Stimulated activated naive CD8-positive, alpha-beta T cell treated with anti-CD3 and anti-CD28 coated beads, Interleukin-15, amount 100 ng/mL, for 72 hours (primary cell): ENCODE measurements around the gene SVIL.
"Not testable (repeated sequence)": the region's sequence is repeated elsewhere in the genome, so short reads cannot be mapped to it uniquely, and the experiment has no call there.

Experiments used
- ATAC-seq: fragments of 150-1000 bp; cut with Tn5 transposase; 2 replicates; pipeline ENCODE4 v1.10.0; 2021; ENCODE audit warnings: mild to moderate bottlenecking, moderate library complexity
- DNase-seq, 2 donors: peaks; one replicate each; pipeline ENCODE4 v3.0.0; 2021 to 2022
- H3K27ac Mint-ChIP-seq, 2 donors: one replicate each; pipeline ENCODE4 v1.8.0; 2022; ENCODE audit warnings: mild to moderate bottlenecking in 2 of 2, mixed read lengths in 2 of 2, moderate library complexity in 2 of 2
- H3K27me3 Mint-ChIP-seq: one replicate; pipeline ENCODE4 v1.8.0; 2022; ENCODE audit warnings: mixed read lengths
- H3K4me1 Mint-ChIP-seq: one replicate; pipeline ENCODE4 v1.8.0; 2022; ENCODE audit warnings: mild to moderate bottlenecking, mixed read lengths
- H3K4me3 Mint-ChIP-seq, 2 donors: one replicate each; pipeline ENCODE4 v1.8.0; 2022; ENCODE audit warnings: mild to moderate bottlenecking in 2 of 2, mixed read lengths in 2 of 2, moderate library complexity in 1 of 2
- H3K9me3 Mint-ChIP-seq, 2 donors: one replicate each; pipeline ENCODE4 v1.8.0; 2022; ENCODE audit warnings: mixed read lengths in 2 of 2

SVIL gene

DNA sequence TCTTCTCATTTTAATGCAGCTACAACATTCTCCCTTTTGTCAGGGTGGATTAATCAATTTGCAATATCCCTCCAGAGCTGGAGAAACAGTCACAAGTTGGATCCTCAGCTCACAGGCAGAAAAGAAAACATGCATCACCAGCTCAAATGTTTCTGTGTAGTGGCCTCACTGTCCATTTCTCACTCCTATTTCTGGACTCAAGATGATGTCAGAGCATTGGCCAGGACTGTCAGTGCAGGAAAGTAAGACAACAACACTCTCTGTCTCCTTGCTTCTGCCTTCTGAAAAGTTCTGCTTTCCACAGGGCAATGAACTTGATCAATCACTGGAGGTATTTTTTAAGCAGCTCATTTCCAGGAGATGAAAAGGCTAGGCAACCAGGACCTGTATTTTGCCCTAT, 8.2 kb upstream of the SVIL start:
- Mint-ChIP-seq H3K4me3 (no peak overlapping the region), H3K27ac (peak overlapping the region in 1 of 2 donors; percentile 50)

DNA sequence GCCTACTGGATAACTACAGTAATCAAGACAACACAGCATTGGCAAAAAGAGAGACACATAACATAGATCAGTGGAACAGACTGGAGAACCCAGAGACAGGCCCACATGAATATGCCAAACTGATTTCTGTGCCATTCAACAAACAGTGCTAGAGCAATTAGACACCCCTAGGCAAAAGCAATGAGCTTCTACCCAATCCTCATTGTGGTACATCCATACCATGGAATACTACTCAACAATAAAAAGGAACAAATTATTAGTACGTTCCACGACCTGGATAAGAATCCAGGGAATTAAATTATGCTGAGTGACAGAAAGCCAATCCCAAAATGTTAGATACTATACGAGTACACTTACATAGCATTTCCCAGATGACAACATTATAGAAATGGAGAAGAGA, 2.8 kb upstream of the SVIL start:
- Mint-ChIP-seq H3K4me3 (no peak overlapping the region), H3K4me1 (peaks cover 38% of the 10 kb centered on the region), H3K27me3 (no peaks in the 10 kb centered on the region), H3K9me3 (no peaks in the 10 kb centered on the region), H3K27ac (peak overlapping the region in 1 of 2 donors; percentile 57)
- no peak for DNase-seq
- ATAC-seq, result no peak

More for the DNA sequence above, 8.2 kb upstream of the SVIL start:
- Mint-ChIP-seq H3K9me3 (no peaks in the 10 kb centered on the region), H3K4me1 (peaks cover 21% of the 10 kb centered on the region), H3K27me3 (no peaks in the 10 kb centered on the region)
- no peak for DNase-seq
- no peak for ATAC-seq

DNA sequence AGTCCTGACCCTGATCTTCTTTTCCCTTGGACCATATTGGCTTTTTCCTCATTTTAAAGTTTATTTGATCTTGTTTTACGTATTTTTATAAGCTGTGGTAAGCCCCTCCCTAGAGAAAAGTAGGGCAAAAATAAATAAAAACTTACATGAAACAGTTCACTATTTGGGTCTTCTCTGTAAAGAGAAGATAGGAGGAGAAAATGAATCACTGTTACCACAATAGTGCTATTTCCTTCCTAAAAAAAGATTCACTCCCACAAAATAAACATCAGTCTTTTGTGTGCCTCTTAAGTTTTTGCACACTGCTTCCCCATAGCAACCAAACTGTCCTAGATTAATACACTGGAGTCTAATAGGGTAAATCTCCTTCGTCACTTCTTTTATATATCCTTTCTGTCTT, 1.4 kb upstream of the SVIL start:
- H3K4me1 Mint-ChIP-seq, result peaks cover 42% of the 10 kb centered on the region
- ATAC-seq (peak; percentile 33), DNase-seq (no peak)
- H3K27ac Mint-ChIP-seq, result peak overlapping the region in 1 of 2 donors; percentile 40
- no peaks in the 10 kb centered on the region for H3K27me3 Mint-ChIP-seq
- peak overlapping the region; percentile 53 to 62 for H3K4me3 Mint-ChIP-seq
- no peaks in the 10 kb centered on the region for H3K9me3 Mint-ChIP-seq

DNA sequence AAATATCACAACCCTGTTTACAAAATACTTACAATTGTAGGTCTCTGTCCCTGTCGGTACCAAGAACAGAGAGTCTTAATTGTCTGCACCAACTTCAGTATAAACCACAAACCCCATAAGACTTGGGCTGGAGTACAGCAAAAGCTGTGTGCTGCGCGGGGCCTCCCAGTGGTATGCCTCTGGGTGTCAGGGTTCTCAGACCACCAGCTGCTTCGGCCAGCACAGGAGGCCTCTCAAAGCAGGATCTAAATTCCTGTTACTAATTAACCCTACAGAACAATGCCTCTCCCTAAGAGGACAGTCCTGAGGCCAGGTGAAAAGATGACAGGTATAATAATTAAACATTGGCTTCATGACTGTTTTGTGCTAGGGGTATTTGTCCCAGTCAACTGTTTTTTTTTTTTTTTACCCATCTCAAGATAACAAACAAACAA, 957 bp upstream of the SVIL start:
- Mint-ChIP-seq H3K4me1 (peaks cover 47% of the 10 kb centered on the region), H3K4me3 (peak overlapping the region; percentile 62 to 66), H3K27ac (peak overlapping the region; percentile 31 to 76), H3K9me3 (no peaks in the 10 kb centered on the region), H3K27me3 (peaks cover 4% of the 10 kb centered on the region)
- DNase-seq, result peak in 1 of 2 donors; percentile 24
- peak; percentile 50 for ATAC-seq

GRCh38 chr10:29634105-29634504, 666 bp downstream of the SVIL start:
- ATAC-seq, result no peak
- Mint-ChIP-seq H3K27ac (no peak overlapping the region), H3K4me1 (peaks cover 49% of the 10 kb centered on the region), H3K4me3 (no peak overlapping the region), H3K9me3 (no peaks in the 10 kb centered on the region), H3K27me3 (peaks cover 6% of the 10 kb centered on the region)
- DNase-seq, result no peak

DNA sequence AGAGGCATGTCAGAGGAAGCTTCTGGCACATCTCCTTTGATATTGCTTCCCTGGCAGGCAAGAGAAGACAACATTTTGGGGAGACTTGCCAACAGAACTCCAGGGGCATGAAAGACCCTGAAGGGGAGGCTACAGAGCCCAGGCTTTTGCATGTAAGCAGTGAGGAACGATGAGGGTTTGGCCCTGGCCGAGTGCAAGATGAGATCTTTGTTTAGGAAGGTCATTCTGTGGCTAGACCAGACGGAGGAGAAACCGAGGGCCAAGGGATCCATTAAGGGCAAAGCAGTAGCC, 3.8 kb downstream of the SVIL start:
- ATAC-seq (no peak), DNase-seq (no peak)
- Mint-ChIP-seq H3K27me3 (peaks cover 6% of the 10 kb centered on the region), H3K9me3 (no peaks in the 10 kb centered on the region), H3K27ac (no peak overlapping the region), H3K4me1 (peaks cover 41% of the 10 kb centered on the region), H3K4me3 (no peak overlapping the region)

DNA sequence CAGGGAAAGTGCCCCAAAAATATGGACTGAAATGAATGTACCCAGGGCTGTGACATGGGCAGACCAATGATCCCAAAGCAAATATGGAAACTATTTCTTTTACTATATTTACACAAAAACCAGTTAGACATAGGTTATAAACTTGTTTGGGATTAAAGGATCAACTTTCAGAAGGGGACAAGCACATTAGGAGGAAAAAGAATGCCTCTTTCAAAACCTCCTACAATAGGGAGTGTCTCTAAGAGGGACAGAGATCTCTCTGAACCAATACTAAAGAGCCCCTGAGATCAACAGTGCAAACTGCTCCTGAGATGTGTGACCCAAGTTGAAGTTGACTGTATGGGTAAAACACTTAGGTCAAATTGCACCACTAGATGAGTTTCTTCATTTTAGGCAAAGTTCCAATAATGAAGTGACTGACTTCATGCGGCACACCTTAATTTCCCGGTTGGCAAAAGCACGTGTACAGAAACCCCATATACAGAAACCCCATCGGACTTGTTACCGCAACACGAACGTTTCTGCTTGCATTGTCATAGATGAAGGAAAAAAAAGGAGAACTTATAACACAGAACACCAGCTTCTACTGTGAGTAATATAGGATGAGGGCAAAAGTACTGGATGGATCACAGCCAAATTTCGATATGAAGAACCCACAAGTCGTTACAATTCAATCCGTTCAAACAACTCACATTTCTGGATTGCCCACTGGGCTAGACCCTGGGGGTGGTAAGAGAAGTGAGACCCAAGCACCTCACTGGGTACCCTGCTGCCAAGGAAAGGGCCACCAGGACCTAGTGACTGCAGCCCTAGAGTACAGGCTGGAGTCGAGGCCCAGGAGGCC, 4.3 kb downstream of the SVIL start:
- ATAC-seq (no peak), DNase-seq (no peak)
- Mint-ChIP-seq H3K27me3 (peaks cover 6% of the 10 kb centered on the region), H3K9me3 (no peaks in the 10 kb centered on the region), H3K27ac (peak overlapping the region in 1 of 2 donors; percentile 88), H3K4me1 (peaks cover 35% of the 10 kb centered on the region), H3K4me3 (no peak overlapping the region)

- H3K27me3 Mint-ChIP-seq, result peaks cover 6% of the 10 kb centered on the region
- DNase-seq (no peak), ATAC-seq (no peak)
- H3K27ac Mint-ChIP-seq, result no peak overlapping the region
- H3K4me3 Mint-ChIP-seq, result no peak overlapping the region
- peaks cover 26% of the 10 kb centered on the region for H3K4me1 Mint-ChIP-seq
- no peaks in the 10 kb centered on the region for H3K9me3 Mint-ChIP-seq
Observed at GRCh38 chr10:29628912-29629526, 5.8 kb downstream of the SVIL start.

GRCh38 chr10:29628311-29628710, 6.5 kb downstream of the SVIL start:
- peaks cover 6% of the 10 kb centered on the region for H3K27me3 Mint-ChIP-seq
- no peak for DNase-seq
- H3K9me3 Mint-ChIP-seq, result no peaks in the 10 kb centered on the region

DNA sequence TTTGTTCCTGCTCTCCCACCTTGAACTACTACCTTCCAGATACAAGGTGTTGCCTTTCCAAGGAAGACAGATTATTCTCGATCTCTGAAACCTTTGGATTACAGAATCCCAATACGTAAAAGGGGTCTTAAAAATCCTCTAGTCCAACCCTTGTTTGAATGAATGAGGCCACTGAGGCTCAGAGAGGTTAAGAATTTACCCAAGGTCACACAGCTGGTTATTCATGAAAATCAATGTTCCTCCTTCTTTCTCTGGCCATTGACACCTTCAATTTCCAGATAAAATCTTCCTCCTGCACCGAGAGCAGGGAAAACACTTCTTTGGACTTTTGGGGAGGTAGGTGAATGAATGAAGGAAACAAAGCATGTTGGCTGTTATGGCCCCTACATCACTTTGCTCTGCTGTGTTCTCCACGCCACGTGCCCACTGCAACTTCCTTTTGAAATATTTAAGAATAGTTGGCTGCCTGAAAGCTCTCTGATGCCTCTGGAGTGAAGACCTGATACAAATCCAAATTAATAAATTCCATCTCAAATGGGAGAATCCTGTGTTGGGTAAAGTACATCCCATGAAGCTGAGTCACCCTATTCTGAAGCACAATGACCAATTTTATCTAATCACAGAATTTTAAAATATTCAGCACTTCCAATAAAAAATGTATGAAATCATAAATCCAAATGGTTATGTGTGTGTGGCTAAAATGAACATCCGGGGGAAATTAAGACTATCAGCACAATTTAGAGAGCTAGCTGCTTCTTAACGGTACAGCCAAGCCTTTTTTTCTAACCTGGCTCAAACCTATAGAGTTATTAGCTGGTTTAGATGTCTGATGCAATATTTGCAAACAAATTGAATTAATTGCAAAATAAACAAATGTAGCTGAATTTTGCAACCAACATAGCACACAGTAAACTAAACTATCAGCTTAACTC, 7.3 kb downstream of the SVIL start:
- no peak overlapping the region for H3K4me3 Mint-ChIP-seq
- ATAC-seq (no peak), DNase-seq (no peak)
- H3K27ac Mint-ChIP-seq, result no peak overlapping the region
- H3K27me3 Mint-ChIP-seq, result peaks cover 6% of the 10 kb centered on the region
- H3K4me1 Mint-ChIP-seq, result peaks cover 10% of the 10 kb centered on the region
- no peaks in the 10 kb centered on the region for H3K9me3 Mint-ChIP-seq

More at GRCh38 chr10:29628311-29628710, 6.5 kb downstream of the SVIL start:
- H3K4me3 Mint-ChIP-seq, result no peak overlapping the region
- peaks cover 19% of the 10 kb centered on the region for H3K4me1 Mint-ChIP-seq
- no peak for ATAC-seq
- H3K27ac Mint-ChIP-seq, result no peak overlapping the region

DNA sequence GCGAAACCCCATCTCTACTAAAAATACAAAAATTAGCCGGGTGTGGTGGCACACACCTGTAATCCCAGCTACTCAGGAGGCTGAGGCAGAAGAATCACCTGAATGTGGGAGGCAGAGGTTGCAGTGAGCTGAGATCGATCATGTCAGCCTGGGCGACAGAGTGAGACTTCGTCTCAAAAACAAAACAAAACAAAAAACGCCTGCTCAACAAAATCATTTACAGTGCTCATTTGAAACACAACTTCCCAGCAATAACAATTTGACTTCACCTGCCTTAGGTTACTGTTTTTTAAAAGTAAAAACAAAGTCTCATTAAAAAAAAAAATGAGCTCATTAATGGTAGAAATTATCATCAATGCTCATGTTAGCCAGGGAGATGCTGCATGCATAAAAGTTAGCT, 10.4 kb downstream of the SVIL start:
- H3K9me3 Mint-ChIP-seq, H3K4me1 Mint-ChIP-seq, ATAC-seq, DNase-seq, H3K27ac Mint-ChIP-seq, H3K27me3 Mint-ChIP-seq, H3K4me3 Mint-ChIP-seq: not testable (repeated sequence)

DNA sequence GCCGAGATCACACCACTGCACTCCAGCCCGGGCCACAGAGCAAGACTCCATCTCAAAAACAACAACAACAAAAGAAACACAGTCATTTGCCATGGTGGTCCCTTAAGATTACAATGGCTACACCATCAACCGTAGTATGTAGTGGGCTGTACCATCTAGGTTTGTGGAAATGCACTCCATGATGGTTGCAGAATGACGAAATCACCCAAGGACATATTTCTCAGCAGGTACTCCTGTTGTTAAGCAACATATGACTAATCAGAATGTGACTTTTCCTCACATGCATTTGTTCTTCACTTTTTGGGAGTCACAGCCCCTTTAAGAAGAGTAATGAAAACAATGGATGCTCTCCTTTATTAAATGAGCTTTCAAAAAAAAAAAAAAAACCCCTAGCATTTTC, 11.0 kb downstream of the SVIL start:
- Mint-ChIP-seq H3K27me3 (no peaks in the 10 kb centered on the region), H3K9me3 (no peaks in the 10 kb centered on the region), H3K4me3 (no peak overlapping the region), H3K4me1 (no peaks in the 10 kb centered on the region), H3K27ac (no peak overlapping the region)
- DNase-seq (no peak), ATAC-seq (no peak)

- Mint-ChIP-seq H3K27ac (no peak overlapping the region), H3K4me1 (no peaks in the 10 kb centered on the region), H3K27me3 (no peaks in the 10 kb centered on the region), H3K4me3 (no peak overlapping the region), H3K9me3 (no peaks in the 10 kb centered on the region)
- DNase-seq (no peak), ATAC-seq (no peak)
Observed at GRCh38 chr10:29622382-29622922, 12.3 kb downstream of the SVIL start.

- DNase-seq (no peak), ATAC-seq (no peak)
- Mint-ChIP-seq H3K27me3 (no peaks in the 10 kb centered on the region), H3K27ac (no peak overlapping the region), H3K9me3 (no peaks in the 10 kb centered on the region), H3K4me1 (no peaks in the 10 kb centered on the region), H3K4me3 (no peak overlapping the region)
Observed at GRCh38 chr10:29621161-29621560, 13.6 kb downstream of the SVIL start.

- H3K4me3 Mint-ChIP-seq, result no peak overlapping the region
- ATAC-seq (no peak), DNase-seq (no peak)
- H3K27me3 Mint-ChIP-seq, result no peaks in the 10 kb centered on the region
- H3K27ac Mint-ChIP-seq, result no peak overlapping the region
- no peaks in the 10 kb centered on the region for H3K9me3 Mint-ChIP-seq
- H3K4me1 Mint-ChIP-seq, result no peaks in the 10 kb centered on the region
Observed at GRCh38 chr10:29620112-29620690, 14.6 kb downstream of the SVIL start.
